ENCODE results near the gene UBXN1.
"Not testable (repeated sequence)": the region's sequence is repeated elsewhere in the genome, so short reads cannot be mapped to it uniquely, and the experiment has no call there.

Gene UBXN1

GRCh38 chr11:62671608-62672389 is 7.1 kb downstream of the UBXN1 start, which contains the start of the genes LBHD1 and UQCC3:
LBHD1 (minus strand) TSS chr11:62672267; CDS start chr11:62670031, 2,236 bp downstream.
UQCC3 (plus strand) TSS chr11:62671673; CDS start chr11:62671746, 73 bp downstream.
- DNase-seq (ENCODE audit: low spot score): peak; percentile 89

- DNase-seq (ENCODE audit: low spot score): no peak
These were observed 7.7 kb downstream of the UBXN1 start for GRCh38 chr11:62671236-62671607.

- DNase-seq (ENCODE audit: low spot score): no peak
These were observed 9.3 kb downstream of the UBXN1 start for GRCh38 chr11:62669420-62670161.

- no peak for DNase-seq (ENCODE audit: low spot score)
These were observed 11.4 kb downstream of the UBXN1 start for GRCh38 chr11:62667460-62667859.

- no peak for DNase-seq (ENCODE audit: low spot score)
These were observed 12.5 kb downstream of the UBXN1 start for GRCh38 chr11:62666259-62666926.

GRCh38 chr11:62665599-62666258 is 13.1 kb downstream of the UBXN1 start:
- DNase-seq (ENCODE audit: low spot score): peak; percentile 69

- DNase-seq (ENCODE audit: low spot score): peak; percentile 98
These were observed 13.7 kb downstream of the UBXN1 start, which contains the start of the genes C11orf98 and CSKMT for GRCh38 chr11:62665075-62665598. C11orf98 (minus strand) TSS chr11:62665210; CDS start chr11:62665169, 41 bp downstream. CSKMT (plus strand) TSS chr11:62665312; CDS start chr11:62665880, 568 bp downstream.

- no peak for DNase-seq (ENCODE audit: low spot score)
These were observed 14.3 kb downstream of the UBXN1 start for GRCh38 chr11:62664405-62665074.

GRCh38 chr11:62656796-62657429 is 22.0 kb downstream of the UBXN1 start:
- DNase-seq (ENCODE audit: low spot score): no peak

- no peak for DNase-seq (ENCODE audit: low spot score)
These were observed 24.6 kb downstream of the UBXN1 start for GRCh38 chr11:62654297-62654696.

- DNase-seq (ENCODE audit: low spot score): no peak
These were observed 26.5 kb downstream of the UBXN1 start for GRCh38 chr11:62652161-62653006.

GRCh38 chr11:62650283-62650682 is 28.6 kb downstream of the UBXN1 start:
- DNase-seq (ENCODE audit: low spot score): not testable (repeated sequence)

- DNase-seq (ENCODE audit: low spot score): no peak
These were observed 29.4 kb downstream of the UBXN1 start for GRCh38 chr11:62649486-62649885.

GRCh38 chr11:62648967-62649364 is 29.9 kb downstream of the UBXN1 start:
- DNase-seq (ENCODE audit: low spot score): no peak

- no peak for DNase-seq (ENCODE audit: low spot score)
These were observed 30.5 kb downstream of the UBXN1 start for GRCh38 chr11:62648185-62648966.

- DNase-seq (ENCODE audit: low spot score): no peak
These were observed 31.3 kb downstream of the UBXN1 start for GRCh38 chr11:62647609-62648005.

- DNase-seq (ENCODE audit: low spot score): peak; percentile 55
These were observed 31.9 kb downstream of the UBXN1 start for GRCh38 chr11:62646825-62647608.

Measured in ecto neural progenitor cell (in vitro differentiated cells).